PFSK-1 (cell line): ENCODE results near the gene HOXB3.

ENCODE experiments used
- FOXP2 ChIP-seq: optimal IDR thresholded peaks from 2 replicates; pipeline ENCODE3; 2011; ENCODE audit warnings: borderline replicate concordance, control low read depth, inconsistent platforms; ENCODE audit not compliant: insufficient read depth; ENCODE audit errors: extremely low read length, extremely low read depth
- POLR2AphosphoS5 ChIP-seq: IDR thresholded peaks from 2 replicates; pipeline ENCODE4 v1.6.1; 2012; ENCODE audit warnings: low read depth, mild to moderate bottlenecking, control low read depth, low read length, moderate library complexity
- REST ChIP-seq, 2 experiments: IDR thresholded peaks; 2 replicates each; pipeline versions ENCODE4 v1.6.1 to v1.8.0; 2011 to 2012; ENCODE audit warnings: low read depth in 2 of 2, low read length in 2 of 2, control low read depth in 1 of 2, inconsistent platforms in 1 of 2, mild to moderate bottlenecking in 1 of 2, moderate library complexity in 1 of 2; ENCODE audit not compliant: insufficient read depth in 1 of 2
- SIN3A ChIP-seq: IDR thresholded peaks from 2 replicates; pipeline ENCODE4 v1.6.1; 2012; ENCODE audit warnings: mild to moderate bottlenecking, low read length, moderate library complexity, borderline replicate concordance; ENCODE audit not compliant: insufficient read depth
- TAF1 ChIP-seq: IDR thresholded peaks from 2 replicates; pipeline ENCODE4 v1.6.1; 2012; ENCODE audit warnings: low read length, control low read depth, borderline replicate concordance; ENCODE audit not compliant: insufficient read depth

GRCh38 chr17:48597778-48598631, 8.0 kb upstream of the HOXB3 start:
- TF ChIP-seq POLR2AphosphoS5: no peak
- no peak for TF ChIP-seq TAF1
- TF ChIP-seq REST (IDR thresholded peaks at IDR 0.05; ENCODE audit: insufficient read depth in 1 of 2, low read depth in 2 of 2, low read length in 2 of 2): no peak
- no peak for TF ChIP-seq SIN3A
- TF ChIP-seq FOXP2: no peak
